Activated T-cell treated with anti-CD3 and anti-CD28 coated beads for 4 hours (primary cell): ENCODE results near the gene CCDC40.

Experiments
- DNase-seq: peaks from one replicate; pipeline ENCODE4 v3.0.0-alpha.2; 2020

Gene CCDC40

GRCh38 chr17:80146121-80147034 lies 109.9 kb downstream of the CCDC40 start:
- DNase-seq = no peak

GRCh38 chr17:80147035-80147822 lies 110.8 kb downstream of the CCDC40 start, which contains the start of gene EIF4A3:
Gene EIF4A3, minus strand, starts transcription at chr17:80147128. Its CDS starts 167 bp downstream, at chr17:80146961.
- peak; percentile 96 for DNase-seq
